T-helper 1 cell (primary cell): ENCODE data around the gene HLA-DMB.

ENCODE experiments used
- DNase-seq, 5 donors: peaks; one replicate each; pipeline ENCODE4 v3.0.0-alpha.2; 2012 to 2020

HLA-DMB gene

DNA sequence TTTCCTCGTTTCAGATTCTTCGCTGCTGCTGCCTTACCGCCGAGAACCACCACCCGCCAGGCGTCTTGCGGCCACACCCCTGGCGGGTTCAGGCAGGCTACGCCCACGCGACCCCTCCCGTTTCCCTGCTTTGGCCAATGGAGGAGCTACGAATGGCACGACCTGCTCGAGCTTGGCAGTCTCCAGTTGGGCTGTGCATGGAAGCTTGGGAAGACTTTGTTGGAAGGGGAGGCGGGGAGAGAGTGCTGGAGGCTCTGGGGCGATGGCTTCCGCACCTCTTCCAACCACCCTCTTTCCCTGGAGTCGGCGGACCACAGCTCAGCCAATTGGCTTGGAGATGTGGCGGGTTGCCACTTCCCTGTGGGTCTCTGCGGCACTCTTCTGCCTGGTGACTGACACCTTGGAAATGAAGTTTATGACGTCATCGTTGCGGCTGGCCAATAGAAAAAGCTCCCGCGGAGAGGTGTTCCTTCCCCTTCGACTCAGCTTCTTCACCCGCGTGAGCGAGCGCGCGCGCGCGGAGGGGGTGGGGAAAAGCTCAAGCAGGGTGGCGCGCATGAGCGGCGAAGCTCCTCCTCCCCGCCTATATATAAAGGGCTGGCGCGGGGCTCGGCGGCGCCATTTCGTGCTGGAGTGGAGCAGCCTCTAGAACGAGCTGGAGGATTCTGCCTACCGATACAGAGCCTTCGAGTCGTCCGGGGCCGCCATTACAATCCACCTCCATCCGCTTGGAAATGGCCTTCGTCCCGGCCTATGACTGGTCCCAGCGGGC is 30.9 kb upstream of the HLA-DMB start:
- DNase-seq: peak; percentile 99 to 100 (median 99)

DNA sequence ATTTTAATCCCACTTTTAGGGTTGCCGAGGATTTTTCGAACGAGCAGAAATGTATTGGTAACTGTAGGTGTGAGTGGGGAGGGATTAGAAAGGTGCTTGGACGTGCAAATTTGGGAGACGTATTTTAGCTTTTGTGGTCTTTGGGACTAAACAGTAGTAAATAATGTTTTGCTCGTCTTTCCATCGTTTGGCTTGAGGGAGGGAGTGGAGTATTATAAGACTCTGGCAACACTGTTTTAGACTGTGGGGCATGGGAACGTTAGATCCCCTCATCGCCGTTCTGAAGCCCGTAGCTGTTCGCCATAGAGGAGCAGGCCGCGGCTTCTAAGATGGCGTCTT is 30.4 kb upstream of the HLA-DMB start:
- no peak for DNase-seq

DNA sequence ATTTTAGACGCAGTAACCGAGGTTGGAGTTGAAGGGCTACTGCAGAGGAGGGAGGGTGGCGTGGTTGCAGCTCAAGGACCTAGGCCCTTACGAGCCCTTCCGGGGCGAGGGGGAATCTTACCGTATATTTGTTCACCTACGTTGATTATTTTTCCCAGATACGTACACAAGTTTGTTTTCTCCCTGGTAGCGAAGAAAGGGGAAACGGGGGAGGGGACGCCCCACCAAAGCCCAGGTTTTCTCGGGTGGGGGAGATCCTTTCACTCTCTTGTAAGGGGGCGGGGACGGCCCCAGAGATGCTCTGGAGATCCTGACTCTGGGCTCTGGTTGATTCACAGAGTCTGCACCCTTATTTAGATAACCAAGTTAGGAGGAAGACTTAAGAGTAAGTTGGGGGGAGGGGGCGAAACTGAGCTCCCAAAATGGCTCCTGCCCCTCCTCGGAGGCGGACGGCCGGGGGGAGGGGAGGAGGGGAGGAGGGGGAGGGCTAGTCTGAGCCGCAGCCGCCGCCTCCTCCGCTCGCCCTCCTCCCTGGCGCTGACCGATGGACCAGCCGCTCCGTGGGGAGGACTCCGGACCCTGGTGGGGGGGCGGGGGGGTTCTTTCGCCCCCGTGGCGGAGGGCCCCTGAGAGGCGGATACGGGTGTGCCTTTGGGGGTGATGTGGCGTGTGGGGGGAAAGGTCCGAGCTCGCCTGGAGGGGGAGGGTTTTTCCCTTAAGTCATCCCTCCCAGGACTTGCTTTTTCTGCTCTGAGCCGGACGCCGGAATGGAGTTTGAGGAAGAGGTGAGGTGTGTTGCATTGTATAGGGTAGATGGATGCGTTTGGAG is 29.8 kb upstream of the HLA-DMB start:
- DNase-seq: peak; percentile 39 to 88 (median 59)

DNA sequence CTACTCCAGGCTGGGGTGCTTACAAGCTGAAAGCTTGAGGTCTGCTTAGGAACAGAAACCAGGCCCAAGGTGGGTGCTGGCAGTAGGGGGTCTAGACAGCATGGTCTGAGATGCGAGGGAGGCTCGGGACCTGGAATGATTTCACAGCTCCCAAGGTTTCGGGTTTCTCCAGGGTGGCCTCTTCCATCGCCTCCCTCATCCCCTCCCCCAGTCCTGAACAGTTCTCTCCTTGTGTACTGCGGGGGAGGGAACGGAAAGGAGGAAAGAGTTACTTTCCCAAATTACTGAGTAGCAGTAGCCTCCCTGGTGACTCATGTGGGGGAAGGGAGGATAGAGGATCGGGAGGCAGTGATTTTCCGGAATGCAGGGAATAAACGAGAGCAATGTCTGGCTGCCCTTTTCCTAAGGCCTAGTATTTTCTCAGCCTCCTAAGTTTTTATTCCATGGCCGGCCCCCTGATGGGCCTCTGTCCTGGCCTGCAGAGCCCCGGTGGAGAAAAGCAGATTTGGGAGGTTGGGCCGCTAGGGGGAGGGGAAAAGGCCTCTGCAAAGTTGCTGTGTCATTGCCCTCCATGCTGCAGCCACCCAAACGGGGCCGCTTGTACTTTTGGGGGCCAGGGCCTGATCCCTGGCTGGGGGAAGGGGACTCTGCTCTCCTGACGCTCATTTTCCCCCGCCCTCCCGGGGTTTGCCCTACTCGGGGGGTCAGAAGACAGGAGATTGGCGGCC is 29.0 kb upstream of the HLA-DMB start:
- peak; percentile 26 to 78 (median 47) for DNase-seq

DNA sequence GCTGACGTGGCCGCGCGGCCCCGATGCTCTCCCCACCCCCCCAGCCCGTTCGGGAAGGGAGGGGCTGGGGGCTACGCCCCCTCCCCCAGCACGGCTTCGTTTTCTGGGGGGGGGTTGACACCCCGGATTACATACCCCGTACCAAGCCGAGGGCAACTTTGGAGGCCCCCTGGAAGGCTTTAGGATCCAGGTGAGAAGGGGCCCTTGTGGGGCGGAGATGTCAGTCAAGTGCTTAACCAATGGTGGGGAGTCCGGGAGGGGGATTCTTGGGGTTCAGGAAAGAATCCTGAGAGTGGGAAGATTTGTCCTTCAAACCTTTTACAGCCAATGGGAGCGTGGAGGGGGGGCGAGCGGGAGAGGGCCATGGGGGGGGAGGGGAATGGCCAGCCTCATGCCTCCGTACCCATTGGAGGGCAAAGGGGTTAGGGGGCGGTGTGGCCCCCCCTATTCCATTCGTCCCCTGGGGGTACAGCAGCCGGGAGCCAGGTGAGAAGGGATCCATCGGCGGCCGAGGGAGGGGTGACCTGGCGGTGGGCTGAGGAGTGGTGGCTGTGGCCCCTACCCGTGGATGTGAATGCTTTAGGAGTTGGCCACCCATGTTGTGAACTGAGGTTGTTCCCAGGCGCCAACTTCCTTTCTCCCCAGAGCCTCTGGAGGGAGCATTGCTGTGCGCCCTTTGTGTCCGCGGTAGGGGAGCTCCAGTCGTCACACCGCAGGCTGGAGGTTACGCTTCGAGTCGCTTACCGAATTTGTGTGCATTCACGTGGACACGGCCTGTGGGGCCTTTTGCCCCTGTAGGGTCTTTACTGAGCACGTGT is 28.2 kb upstream of the HLA-DMB start:
- peak in 4 of 5 donors; percentile 27 to 75 (median 56) for DNase-seq

DNA sequence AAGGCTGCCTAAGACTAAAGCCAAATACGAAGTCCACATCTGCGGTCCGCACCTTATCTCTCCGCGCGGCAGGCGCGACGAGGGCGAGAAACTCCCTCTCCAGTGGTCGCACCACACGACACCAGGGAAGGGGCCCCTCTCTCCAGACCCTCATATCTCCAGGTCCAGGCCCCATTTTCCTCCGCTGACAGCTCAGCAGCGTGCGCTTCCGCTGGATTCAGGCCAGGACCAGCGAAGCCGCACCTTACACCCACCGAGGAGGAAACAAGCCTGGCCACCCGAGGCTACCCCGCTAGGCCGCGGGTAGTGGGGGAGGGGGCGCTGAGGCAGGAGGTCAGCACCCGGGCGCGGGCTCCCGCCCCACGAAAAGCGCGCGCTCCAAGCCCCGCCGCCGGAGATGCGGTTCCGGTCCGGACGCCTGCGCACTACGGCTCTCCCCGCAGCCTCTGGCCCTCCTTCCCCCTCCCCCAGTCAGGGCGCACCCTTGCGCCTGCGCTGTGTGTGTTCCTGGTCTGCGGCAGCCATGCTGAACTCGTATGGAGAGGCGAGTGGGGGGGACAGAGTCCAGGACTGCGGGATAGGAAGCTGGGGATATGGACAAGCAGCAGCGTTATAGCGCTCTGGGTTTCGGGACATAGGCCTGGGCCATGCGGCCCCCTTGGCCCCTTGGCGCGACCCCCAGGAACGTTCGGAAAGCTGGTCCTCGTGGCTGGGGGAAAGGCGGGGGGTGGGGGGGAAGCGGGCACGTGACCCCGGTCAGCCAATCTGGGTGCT is 27.5 kb upstream of the HLA-DMB start, which contains the start of gene BRD2:
TSS of gene BRD2 (plus strand) at position 502 of the 774 bp plus-strand sequence. CDS start 4,305 bp downstream, outside the sequence.
- DNase-seq: peak; percentile 94 to 98 (median 95)

DNA sequence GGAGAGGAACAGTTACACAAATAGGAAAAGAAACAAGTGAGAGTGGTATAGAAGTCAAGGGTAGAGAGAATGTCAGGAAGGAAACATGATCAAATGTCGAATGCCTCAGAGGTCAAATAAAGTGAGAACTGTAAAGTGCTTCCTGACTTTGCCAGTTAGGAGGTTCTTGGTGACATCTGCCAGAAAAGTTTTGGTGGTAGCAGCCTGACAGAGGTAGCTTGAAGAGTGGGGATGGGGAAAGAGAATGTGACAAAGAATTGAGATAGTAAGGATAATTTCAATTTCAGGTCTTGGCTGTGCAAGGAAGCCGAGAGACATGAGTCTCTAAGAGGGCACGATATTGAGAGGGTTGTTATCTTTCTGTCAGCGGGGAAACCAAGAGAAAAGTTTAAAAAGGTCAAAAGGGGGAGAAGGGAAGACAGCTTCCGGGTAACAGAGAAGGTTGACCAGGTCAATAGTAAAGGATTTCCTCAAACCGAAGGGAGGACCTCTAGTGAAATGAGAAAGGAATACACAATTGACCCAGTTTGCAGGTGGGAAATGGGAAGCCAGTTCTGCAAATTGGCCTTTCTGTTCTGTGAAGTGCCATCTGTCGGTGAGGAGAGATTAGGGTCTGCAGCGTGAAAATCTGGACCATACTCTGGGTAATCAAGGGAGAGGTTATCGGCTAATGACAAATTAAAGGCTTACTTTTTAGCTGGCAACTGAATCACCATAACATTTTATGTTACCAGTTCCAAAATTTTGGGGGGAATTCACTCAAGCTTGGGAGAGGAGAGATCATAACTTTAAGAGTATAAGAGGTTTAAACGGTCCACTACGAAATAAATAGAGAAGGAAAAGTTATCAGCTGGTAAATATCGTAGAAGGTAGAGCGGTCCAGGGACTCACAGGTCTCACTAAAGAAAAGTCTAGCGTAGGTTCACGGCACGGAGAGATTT is 26.6 kb upstream of the HLA-DMB start:
- peak in 1 of 5 donors; percentile 29 for DNase-seq

DNA sequence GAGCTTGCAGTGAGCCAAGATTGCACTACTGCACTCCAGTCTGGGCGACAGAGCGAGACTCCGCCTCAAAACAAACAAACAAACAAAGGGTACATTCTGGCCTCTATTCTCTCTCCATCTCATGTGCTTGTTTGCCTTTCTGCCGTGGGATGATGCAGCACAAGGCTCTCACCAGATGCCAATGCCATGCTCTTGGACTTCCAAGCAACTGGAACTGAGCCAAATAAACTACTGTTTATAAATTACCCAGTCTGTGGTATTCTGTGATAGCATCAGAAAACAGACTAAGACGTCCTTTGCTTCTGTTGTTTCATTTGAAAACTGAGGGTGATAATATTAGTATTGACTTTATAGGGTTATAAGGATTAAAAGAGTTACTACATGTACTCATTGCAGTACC is 23.9 kb upstream of the HLA-DMB start:
- DNase-seq: no peak

DNA sequence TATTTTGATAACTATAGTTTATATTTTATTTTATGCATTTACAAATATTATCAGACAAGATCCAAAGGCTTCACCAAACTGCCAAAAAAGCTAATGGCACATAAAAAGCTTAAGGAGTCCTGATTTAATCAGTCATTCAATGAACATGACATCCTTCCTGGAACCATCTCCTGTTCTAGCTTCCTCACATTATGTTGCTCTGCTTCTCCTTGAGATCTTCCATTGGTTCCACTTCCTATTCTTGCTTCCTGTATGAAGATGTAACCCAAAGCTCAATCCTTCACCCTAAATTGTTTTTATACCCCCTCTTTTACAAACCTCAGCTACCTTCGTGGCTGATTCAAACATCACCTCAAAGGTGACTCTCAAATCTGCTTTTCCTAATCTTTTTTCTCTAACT is 23.0 kb upstream of the HLA-DMB start:
- no peak for DNase-seq

DNA sequence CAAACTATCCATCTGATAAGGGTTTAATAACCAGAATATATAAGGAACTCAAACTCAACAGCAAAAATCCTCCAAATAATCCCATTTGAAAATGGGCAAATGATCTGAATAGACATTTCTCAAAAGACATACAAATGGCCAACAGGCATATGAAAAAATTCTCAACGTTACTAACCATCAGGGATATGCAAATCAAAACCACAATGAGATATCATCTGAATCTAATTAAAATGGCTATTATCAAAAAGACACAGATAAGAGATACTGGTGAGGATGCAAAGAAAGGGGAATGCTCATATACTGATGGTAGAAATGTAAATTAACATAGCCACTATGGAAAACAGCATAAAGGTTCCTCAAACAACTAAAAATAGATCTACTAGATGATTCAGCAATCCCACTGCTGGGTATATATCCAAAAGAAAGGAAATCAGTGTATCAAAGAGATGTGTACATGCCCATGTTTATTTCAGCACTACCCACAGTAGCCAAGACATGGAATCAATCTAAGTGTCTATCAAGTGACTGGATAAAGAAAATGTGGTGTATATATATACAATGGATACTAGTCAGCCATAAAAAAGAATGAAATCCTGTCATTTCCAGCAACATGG is 21.5 kb upstream of the HLA-DMB start:
- no peak for DNase-seq

DNA sequence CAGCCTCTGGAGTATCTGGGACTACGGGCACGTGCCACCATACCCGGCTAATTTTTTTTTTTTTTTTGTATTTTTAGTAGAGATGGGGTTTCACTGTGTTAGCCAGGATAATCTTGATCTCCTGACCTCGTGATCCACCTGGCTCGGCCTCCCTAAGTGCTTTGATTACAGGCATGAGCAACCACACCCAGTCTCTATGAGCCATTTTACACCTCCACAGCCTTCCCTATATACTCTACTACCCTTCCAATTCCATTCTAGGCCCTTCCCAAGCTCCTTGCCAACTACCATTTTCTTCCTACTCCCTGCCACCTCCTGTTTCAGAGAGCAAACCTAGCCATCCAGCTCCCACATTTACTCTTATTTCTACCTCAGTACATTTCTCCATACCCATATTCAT is 19.7 kb upstream of the HLA-DMB start:
- DNase-seq: no peak

DNA sequence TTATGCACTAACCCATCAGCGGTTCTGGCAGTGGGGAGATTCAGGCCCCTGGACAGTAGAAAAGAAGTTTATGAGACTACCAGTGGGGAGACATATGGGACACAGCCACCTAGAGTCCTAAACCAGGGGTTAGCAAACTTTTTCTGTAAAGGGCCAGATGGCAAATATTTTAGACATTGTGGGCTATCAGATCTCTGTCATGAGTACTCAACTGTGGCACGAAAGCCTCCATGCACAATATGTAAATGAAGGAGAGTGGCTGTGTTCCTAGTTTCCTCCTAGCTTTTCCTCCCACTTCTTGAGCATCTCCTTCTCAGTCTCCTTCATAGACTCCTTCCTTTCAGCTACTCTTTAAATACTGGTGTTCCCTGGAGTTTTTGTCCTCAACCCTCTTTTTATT is 15.3 kb upstream of the HLA-DMB start:
- DNase-seq: no peak

DNA sequence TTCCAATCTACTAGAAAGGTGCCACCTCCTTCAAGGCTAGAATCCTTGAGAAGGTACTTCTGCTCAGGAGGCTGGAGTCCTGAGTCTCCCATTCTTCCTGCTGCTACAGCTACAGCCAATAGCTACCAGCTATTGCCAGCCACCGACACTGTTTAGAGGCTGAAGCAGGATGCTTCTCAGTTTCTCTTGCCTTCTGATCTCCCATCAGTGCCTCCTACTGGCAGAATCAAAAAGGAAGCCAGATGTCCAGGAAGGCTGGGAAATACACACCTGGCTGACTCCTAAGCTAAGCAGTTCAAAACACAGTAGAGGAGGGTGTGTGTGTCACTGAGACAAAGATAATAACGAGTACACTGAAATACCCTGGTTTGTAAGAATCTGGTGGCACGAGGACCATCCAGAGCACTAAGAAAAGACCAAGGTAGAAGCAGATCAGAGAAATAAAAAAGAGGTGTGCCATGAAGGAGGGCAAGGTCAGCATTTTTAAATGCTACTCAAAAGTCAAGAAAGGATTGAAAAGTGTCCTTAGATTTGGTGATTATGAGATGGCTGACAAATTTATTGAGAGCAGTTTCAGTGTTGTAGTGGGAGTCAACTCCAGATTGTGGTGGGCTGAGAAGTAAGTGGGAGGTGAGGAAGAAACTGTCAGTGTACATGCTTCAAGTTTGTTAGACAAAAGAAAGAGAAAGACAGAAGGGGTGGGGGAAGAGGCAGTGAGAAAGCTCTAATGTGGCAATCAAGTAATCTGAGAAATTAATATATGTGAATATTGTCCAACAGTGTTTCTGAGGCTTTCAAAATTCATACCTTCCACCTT is 14.4 kb upstream of the HLA-DMB start:
- DNase-seq: peak in 1 of 5 donors; percentile 60

DNA sequence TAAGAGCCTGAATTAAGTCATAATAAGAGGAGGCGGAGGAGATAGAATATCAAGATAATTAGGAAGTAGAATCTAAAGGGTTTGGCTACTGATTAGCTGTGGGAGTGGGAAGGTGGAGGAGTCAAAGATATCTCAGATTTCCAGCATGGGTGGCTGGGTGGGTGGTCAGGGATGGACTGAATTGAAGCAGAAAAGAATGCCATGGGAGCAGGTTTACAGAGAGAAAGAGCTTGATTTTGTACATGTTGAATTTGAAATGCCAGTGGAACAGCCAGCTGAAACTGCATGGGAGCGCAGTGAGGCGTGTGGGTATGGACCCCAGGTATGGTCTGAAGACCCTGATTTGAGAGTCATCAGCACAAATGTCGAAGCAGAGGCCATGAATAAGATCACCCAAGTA is 13.4 kb upstream of the HLA-DMB start:
- DNase-seq: no peak

DNA sequence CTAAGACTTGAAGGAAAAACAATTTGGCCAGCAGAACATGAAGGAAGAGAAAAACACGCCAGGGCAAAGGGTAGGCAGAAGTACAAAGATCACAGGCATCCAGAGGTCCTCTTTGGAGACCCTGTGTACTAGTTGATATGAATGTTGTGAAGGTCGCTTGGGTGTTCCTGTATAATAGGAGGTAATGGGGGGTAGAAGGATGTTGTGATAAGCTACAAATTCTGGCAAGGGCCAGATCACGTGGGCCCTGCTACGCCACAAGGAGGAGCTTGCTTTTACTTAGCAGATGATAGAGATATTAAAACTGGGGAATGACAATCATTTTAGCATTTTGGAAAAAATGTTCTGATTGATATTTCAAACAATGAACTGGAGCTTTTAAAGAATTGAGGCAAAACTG is 12.9 kb upstream of the HLA-DMB start:
- no peak for DNase-seq

DNA sequence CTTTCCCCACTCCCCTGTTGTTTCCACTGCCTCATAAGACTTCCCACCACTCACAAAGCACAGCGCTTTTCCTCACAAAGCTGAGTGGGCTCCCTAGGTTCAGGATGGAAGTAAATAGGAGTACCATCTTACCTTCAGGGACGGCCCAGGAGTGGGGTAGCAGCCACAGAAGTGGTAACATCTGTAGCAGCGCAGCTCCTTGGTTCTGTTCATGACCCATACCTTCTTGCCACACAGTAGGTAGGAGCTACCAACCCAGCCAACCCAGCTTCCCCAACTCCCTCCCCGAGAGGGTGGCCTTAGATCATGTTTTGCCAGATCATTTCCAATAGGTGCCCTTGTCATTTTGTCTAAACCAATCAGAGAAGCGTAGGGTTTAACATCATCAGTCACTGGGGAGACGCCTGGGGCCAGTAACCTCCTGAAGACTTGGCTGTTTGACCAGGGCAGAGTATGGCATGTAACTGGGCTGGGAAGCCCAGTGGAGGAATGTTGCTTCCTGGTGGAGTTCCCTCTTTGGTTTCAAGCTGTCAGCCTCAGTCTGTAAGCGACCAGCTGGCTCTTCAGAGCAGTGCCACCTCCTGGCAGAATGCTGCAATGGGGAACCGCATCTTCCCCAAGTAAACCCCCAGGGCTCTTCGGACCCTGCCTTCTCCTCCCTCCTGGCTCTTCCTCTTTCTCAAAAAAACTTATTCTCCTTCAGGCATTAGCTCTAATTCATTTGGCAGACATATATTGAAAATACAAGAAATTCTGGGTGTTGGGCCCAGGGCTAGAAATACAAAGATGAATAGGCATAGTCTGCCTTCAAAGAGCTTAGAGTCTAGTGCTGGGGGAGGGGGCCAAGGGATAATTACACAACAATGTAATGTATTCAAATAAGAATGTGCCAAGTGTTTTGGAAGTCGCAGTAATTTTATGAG is 12.2 kb upstream of the HLA-DMB start, which contains the start of gene HLA-DMA:
TSS of gene HLA-DMA (minus strand) at position 281 of the 923 bp plus-strand sequence. CDS start at position 220, 61 bp downstream.
- DNase-seq: peak in 4 of 5 donors; percentile 52 to 92 (median 70)

DNA sequence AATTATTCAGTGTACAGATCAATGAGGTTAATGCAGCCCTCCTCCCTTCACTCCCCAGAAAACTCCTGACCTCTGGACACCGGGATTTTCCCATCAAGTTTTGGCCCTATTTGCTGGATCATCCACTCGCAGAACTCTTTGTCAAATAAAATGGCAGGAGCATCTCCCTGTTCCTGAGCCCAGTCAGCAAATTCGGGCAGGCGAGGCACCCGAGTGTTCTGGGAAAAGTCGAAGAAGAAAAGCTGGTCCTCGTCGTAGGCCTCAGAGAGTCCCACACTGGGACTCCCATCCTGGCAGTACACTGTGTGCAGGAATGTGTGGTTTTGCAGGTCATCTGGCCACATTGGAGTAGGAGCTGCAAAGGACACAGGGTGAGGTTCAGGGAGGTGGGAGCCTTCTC is 9.6 kb upstream of the HLA-DMB start:
- DNase-seq: no peak

DNA sequence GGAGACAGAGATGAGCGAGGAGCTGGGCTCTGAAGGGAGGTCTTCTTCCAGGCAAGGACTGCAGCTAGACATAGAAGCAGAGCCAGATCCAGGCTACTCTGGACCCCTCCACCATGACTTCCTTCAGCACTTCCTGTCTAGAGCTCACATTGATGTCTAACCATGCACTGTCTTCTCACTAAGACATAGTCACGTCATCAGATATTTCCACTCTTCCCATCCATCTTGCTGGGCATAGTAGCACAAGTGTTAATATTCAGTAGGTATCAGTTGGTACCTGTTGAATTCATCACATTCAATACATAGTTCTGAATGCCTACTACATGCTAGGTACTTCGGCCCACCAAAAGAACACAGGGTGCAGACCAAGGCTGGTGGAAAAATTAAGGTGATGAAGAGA is 9.2 kb upstream of the HLA-DMB start:
- no peak for DNase-seq
